IMR-90 (cell line): ENCODE measurements around the gene PCDHGC5. TPM values are rescaled to one million over a fixed set of nuclear protein-coding genes. Genes with fewer than 3 reads are reported as not detected.

Experiments used
- ATAC-seq: fragments of 200-7000 bp; cut with Tn5 transposase; 2 replicates; pipeline ENCODE4 v1.9.1; 2020; ENCODE audit warnings: low read depth, mild to moderate bottlenecking, moderate library complexity
- BruUV-seq: library from RNA; stranded (reverse); fragments of 400-500 nt; replicated peaks from 2 replicates; lab custom pipeline; 2021; lab: Mats Ljungman, UMichigan
- CTCF ChIA-PET: fragments of 300-600 bp; formaldehyde crosslinking; extraction: SDS; loops from one replicate; lab custom pipeline; 2021; ENCODE audit warnings: antibody characterized with exemption; lab: Yijun Ruan, JAX
- POLR2A ChIA-PET: fragments of 300-600 bp; sonication (Branson Sonifier 250); formaldehyde crosslinking; loops from one replicate; lab custom pipeline; 2022; ENCODE audit warnings: antibody characterized with exemption; ENCODE audit not compliant: unreplicated experiment; lab: Charles Lee
- DNase-seq: peaks from one replicate; pipeline ENCODE4 v3.0.0; 2013
- H2AFZ ChIP-seq: replicated peaks from 2 replicates; pipeline ENCODE3; 2013; ENCODE audit warnings: low read length, mild to moderate bottlenecking; ENCODE audit not compliant: poor library complexity
- H2AK5ac ChIP-seq: 2 replicates; pipeline ENCODE4 v1.6.1; 2013; ENCODE audit warnings: low read depth, low read length, inconsistent platforms
- H2AK9ac ChIP-seq: replicated peaks from 2 replicates; pipeline ENCODE3; 2013; ENCODE audit warnings: mild to moderate bottlenecking, low read depth, low read length, moderate library complexity; ENCODE audit not compliant: poor library complexity
- H2BK120ac ChIP-seq: 2 replicates; pipeline ENCODE4 v1.6.1; 2013; ENCODE audit warnings: low read depth, low read length, inconsistent platforms
- H2BK15ac ChIP-seq: 3 replicates; pipeline ENCODE4 v1.6.1; 2013; ENCODE audit warnings: low read depth, low read length, inconsistent platforms
- H2BK20ac ChIP-seq: 2 replicates; pipeline ENCODE4 v1.6.1; 2013; ENCODE audit warnings: low read depth, mild to moderate bottlenecking, inconsistent platforms, low read length, moderate library complexity
- H2BK5ac ChIP-seq: 2 replicates; pipeline ENCODE4 v1.6.1; 2013; ENCODE audit warnings: mild to moderate bottlenecking, low read depth, low read length, inconsistent platforms; ENCODE audit not compliant: poor library complexity, severe bottlenecking
- H3K14ac ChIP-seq: replicated peaks from 2 replicates; pipeline ENCODE4 v1.6.1; 2013; ENCODE audit warnings: low read depth, low read length, inconsistent platforms
- H3K18ac ChIP-seq: 2 replicates; pipeline ENCODE4 v1.6.1; 2013; ENCODE audit warnings: low read depth, low read length, control low read depth
- H3K23ac ChIP-seq: 2 replicates; pipeline ENCODE4 v1.6.1; 2013; ENCODE audit warnings: low read depth, low read length, inconsistent platforms
- H3K27ac ChIP-seq: 2 replicates; pipeline ENCODE4 v1.5.1; 2013; ENCODE audit warnings: mild to moderate bottlenecking, control low read depth, low read length; ENCODE audit not compliant: insufficient read depth
- H3K27me3 ChIP-seq: 2 replicates; pipeline ENCODE4 v1.6.1; 2013; ENCODE audit warnings: low read length; ENCODE audit not compliant: control insufficient read depth, insufficient read depth
- H3K36me3 ChIP-seq: 2 replicates; pipeline ENCODE4 v1.6.1; 2013; ENCODE audit warnings: low read length, mixed read lengths; ENCODE audit not compliant: control insufficient read depth, insufficient read depth
- H3K4ac ChIP-seq: 2 replicates; pipeline ENCODE4 v1.6.1; 2013; ENCODE audit warnings: low read depth, low read length, inconsistent platforms
- H3K4me1 ChIP-seq: 2 replicates; pipeline ENCODE4 v1.6.1; 2013; ENCODE audit warnings: low read length, mixed read lengths; ENCODE audit not compliant: control insufficient read depth, insufficient read depth
- H3K4me2 ChIP-seq: 2 replicates; pipeline ENCODE4 v1.6.1; 2013; ENCODE audit warnings: low read depth, mild to moderate bottlenecking, control low read depth, low read length, moderate library complexity
- H3K4me3 ChIP-seq: 2 replicates; pipeline ENCODE4 v1.5.1; 2013; ENCODE audit warnings: low read depth, mild to moderate bottlenecking, control low read depth, low read length, moderate library complexity; ENCODE audit not compliant: insufficient read depth
- H3K56ac ChIP-seq: 2 replicates; pipeline ENCODE4 v1.6.1; 2013; ENCODE audit warnings: low read length, inconsistent platforms; ENCODE audit not compliant: insufficient read depth; ENCODE audit errors: extremely low read depth
- H3K79me1 ChIP-seq, 2 experiments: 2 replicates each; pipeline ENCODE4 v1.6.1; 2013; ENCODE audit warnings: low read length in 2 of 2, inconsistent platforms in 1 of 2, low read depth in 1 of 2
- H3K9ac ChIP-seq: 2 replicates; pipeline ENCODE4 v1.6.1; 2013; ENCODE audit warnings: low read depth, low read length, control low read depth
- H3K9me1 ChIP-seq: 2 replicates; pipeline ENCODE4 v1.6.1; 2013; ENCODE audit warnings: low read length, inconsistent platforms; ENCODE audit not compliant: insufficient read depth
- H3K9me3 ChIP-seq: 2 replicates; pipeline ENCODE4 v1.6.1; 2013; ENCODE audit warnings: low read length; ENCODE audit not compliant: control insufficient read depth, insufficient read depth
- H4K20me1 ChIP-seq: 2 replicates; pipeline ENCODE4 v1.6.1; 2013; ENCODE audit warnings: low read length, inconsistent platforms; ENCODE audit not compliant: insufficient read depth
- H4K5ac ChIP-seq: 2 replicates; pipeline ENCODE4 v1.6.1; 2013; ENCODE audit warnings: mild to moderate bottlenecking, low read depth, low read length, control low read depth
- H4K8ac ChIP-seq, 2 experiments: 2 replicates each; pipeline ENCODE4 v1.6.1; 2013; ENCODE audit warnings: low read depth in 2 of 2, low read length in 2 of 2, control low read depth in 1 of 2, inconsistent platforms in 1 of 2
- H4K91ac ChIP-seq: 2 replicates; pipeline ENCODE4 v1.6.1; 2013; ENCODE audit warnings: low read depth, low read length, inconsistent platforms; ENCODE audit not compliant: insufficient read depth
- CEBPB ChIP-seq: IDR thresholded peaks from 2 replicates; pipeline ENCODE4 v1.6.1; 2012; ENCODE audit warnings: low read depth, low read length, improper control_type of control experiment
- MXI1 ChIP-seq: IDR thresholded peaks from 2 replicates; pipeline ENCODE4 v1.6.1; 2012; ENCODE audit warnings: low read depth, mild to moderate bottlenecking, low read length, moderate library complexity, borderline replicate concordance
- POLR2A ChIP-seq: IDR thresholded peaks from 2 replicates; pipeline ENCODE4 v1.6.1; 2012; ENCODE audit warnings: mild to moderate bottlenecking, low read depth, low read length
- WGBS, 2 experiments: methylation state at CpG; one replicate each; pipeline versions ENCODE4 v1.1.5 to v1.1.7; 2013; ENCODE audit warnings: missing lambda C conversion rate in 2 of 2; ENCODE audit not compliant: insufficient read length in 1 of 2; ENCODE audit errors: extremely low coverage in 2 of 2; 5-methylcytosine and 5-hydroxymethylcytosine counted together
- dilution Hi-C: fragments of 300-500 bp; cut with HindIII; formaldehyde crosslinking; loops from one replicate; pipeline ENCODE4 v1.14.3; 2018; ENCODE audit warnings: low sequenced_read_pairs; ENCODE audit not compliant: unreplicated experiment
- in situ Hi-C: fragments of 300-500 bp; cut with MboI; formaldehyde crosslinking; loops from 3 replicates; pipeline ENCODE4 v1.14.3; 2019; ENCODE audit warnings: low sequenced_read_pairs, inconsistent platforms, mixed read lengths
- intact Hi-C: fragments of 100-400 bp; cut with micrococcal nuclease; formaldehyde crosslinking; loops from 2 replicates; pipeline ENCODE4 v1.10.0; 2022
- polyA plus RNA-seq, 3 experiments: library from polyadenylated mRNA; depleted of rRNA; stranded (reverse); fragments of >200 nt; gene quantifications; 2 replicates each; pipeline ENCODE4 v1.2.3, GENCODE V29; 2012; ENCODE audit warnings: low replicate concordance in 1 of 3
- total RNA-seq: library from RNA; depleted of rRNA; stranded (reverse); fragments of >200 nt; gene quantifications from 2 replicates; pipeline ENCODE4 v1.2.3, GENCODE V29; 2012

Gene PCDHGC5
- total and polyA plus RNA-seq, 2 of the 4 experiments (the other 2 are of a cell fraction): 2.9 to 3.8 TPM

GRCh38 chr5:141476132-141476911 is 12.6 kb upstream of the PCDHGC5 start:
- BruUV-seq: TSS peak; percentile 27
- ATAC-seq (peak; percentile 58), DNase-seq (peak; percentile 85)
- dilution Hi-C loops (no loop called here), in situ Hi-C loops (loop anchor here (5.0 kb wide), 1 partner anchor 46 kb away; no protein-coding TSS in a partner anchor), intact Hi-C loops (loop anchor here (1.0 to 5.0 kb wide), 3 partner anchors 33 to 59 kb away; partner anchors contain the start of genes PCDHGA12 and PCDHGB7)
- Histone ChIP-seq H4K91ac (no peak overlapping the region), H2BK15ac (peak overlapping the region; percentile 40; the same call in 1 of the 3 replicates), H3K9me3 (no peaks in the 10 kb centered on the region), H4K20me1 (peaks cover 35% of the 10 kb centered on the region), H3K23ac (peak overlapping the region; percentile 83), H3K4me2 (peak overlapping the region; percentile 64), H3K4ac (peak overlapping the region; percentile 78), H2BK20ac (no peak overlapping the region), H3K56ac (peak overlapping the region; percentile 56), H2AFZ (peak overlapping the region; percentile 86), H2BK120ac (peak overlapping the region; percentile 46), H2AK9ac (peak overlapping the region; percentile 69), H3K27me3 (no peaks in the 10 kb centered on the region), H3K27ac (peak overlapping the region; percentile 66), H3K79me1 (peaks cover 26 to 43% of the 10 kb centered on the region in 2 experiments), H4K5ac (peak overlapping the region; percentile 1; the same call in 1 of the 2 replicates), H3K9me1 (peaks cover 6% of the 10 kb centered on the region; the same call in 1 of the 2 replicates), H3K9ac (peak overlapping the region; percentile 67), H4K8ac (peak overlapping the region; percentile 48 to 54; a peak in 3 of 4 replicates), H2AK5ac (peak overlapping the region; percentile 52; the same call in 1 of the 2 replicates), H3K36me3 (no peaks in the 10 kb centered on the region), H2BK5ac (peak overlapping the region; percentile 41), H3K18ac (peak overlapping the region; percentile 20; the same call in 1 of the 2 replicates), H3K14ac (peak overlapping the region; percentile 75), H3K4me3 (peak overlapping the region; percentile 54), H3K4me1 (peaks cover 17% of the 10 kb centered on the region)
- 0% methylated on average over 23 of the region's 58 CpGs; no CpG with 5 or more reads in 1 of the 2 experiments for WGBS, 2 experiments
- peak; percentile 46; the same call in 1 of the 2 replicates for TF ChIP-seq POLR2A
- TF ChIP-seq CEBPB: no peak
- peak; percentile 14; the same call in 1 of the 2 replicates for TF ChIP-seq MXI1
- ChIA-PET CTCF (interaction anchor here (0.9 to 3.1 kb wide), 8 partner anchors 40 to 91 kb away, joined by 3 to 19 read pairs (median 4); partner anchors contain the start of gene PCDHGB7), POLR2A (no interaction called here)
